BJ (cell line): Measurements from ENCODE around the gene ITFG1. TPM values are rescaled to one million over a fixed set of nuclear protein-coding genes. Genes with fewer than 3 reads are reported as not detected.

Experiments used
- CTCF ChIA-PET: fragments of 350-600 bp; formaldehyde crosslinking; extraction: SDS; loops from one replicate; lab custom pipeline; 2021; ENCODE audit warnings: antibody characterized with exemption, inconsistent platforms; lab: Yijun Ruan, JAX
- POLR2A ChIA-PET: fragments of 300-600 bp; sonication (Branson Sonifier 250); formaldehyde crosslinking; extraction: SDS; loops from one replicate; lab custom pipeline; 2021; ENCODE audit warnings: antibody characterized with exemption; lab: Charles Lee
- DNase-seq: peaks from one replicate; pipeline ENCODE4 v3.0.0-alpha.2; 2011; ENCODE audit warnings: low read depth
- H3K27me3 ChIP-seq: 2 replicates; pipeline ENCODE4 v1.6.0; 2011; ENCODE audit warnings: low read length; ENCODE audit not compliant: control insufficient read depth, insufficient read depth
- H3K36me3 ChIP-seq: 2 replicates; pipeline ENCODE4 v1.5.1; 2011; ENCODE audit warnings: low read length; ENCODE audit not compliant: control insufficient read depth, insufficient read depth
- H3K4me3 ChIP-seq: 2 replicates; pipeline ENCODE4 v1.5.1; 2011; ENCODE audit warnings: low read depth, mild to moderate bottlenecking, control low read depth, low read length
- polyA plus RNA-seq: library from polyadenylated mRNA; depleted of rRNA; stranded (reverse); fragments of >200 nt; gene quantifications from 2 replicates; pipeline ENCODE4 v1.2.3, GENCODE V29; 2011
- TF ChIP-seq, protein P1 (sequence below): IDR thresholded peaks from 2 replicates; pipeline ENCODE4 v1.5.1; 2011; ENCODE audit warnings: low read depth, mild to moderate bottlenecking, control low read depth, inconsistent platforms, low read length, moderate library complexity; ENCODE audit not compliant: insufficient read depth

The ITFG1 gene
- polyA plus RNA-seq, 1 experiment: 47.5 TPM

DNA sequence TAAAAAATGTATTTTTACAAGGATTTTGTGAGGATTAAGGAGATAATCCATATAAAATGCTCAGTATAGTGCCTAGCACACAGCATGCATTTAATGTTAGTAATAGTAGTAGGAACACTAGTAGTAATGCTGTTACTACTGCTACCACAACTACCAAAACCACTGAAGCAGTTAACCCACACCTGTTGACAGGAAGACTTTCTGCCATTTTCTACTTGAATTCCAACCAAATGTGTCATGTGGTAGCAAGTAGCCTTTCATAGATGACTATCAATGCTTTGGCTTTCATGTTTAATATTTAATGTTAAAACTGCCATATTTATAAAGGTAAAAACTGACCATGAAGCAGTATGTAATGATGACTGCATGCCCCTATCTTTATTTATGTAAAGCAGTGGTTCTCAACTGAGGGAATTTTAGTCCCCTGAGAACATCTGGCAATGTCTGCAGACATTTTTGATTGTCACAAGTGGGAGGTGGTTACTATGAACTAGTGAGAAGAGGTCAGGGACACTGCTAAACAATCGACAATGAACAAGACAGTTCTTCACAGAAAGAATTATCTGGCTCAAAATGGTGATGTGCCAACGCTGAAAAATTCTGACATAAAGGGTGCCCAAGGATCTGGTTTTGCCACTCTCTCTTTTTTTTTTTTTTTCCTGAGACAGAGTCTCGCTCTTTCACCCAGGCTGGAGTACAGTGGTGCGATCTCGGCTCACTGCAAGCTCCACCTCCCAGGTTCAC, 89.4 kb downstream of the ITFG1 start:
- no peak overlapping the region for H3K4me3 ChIP-seq
- no peaks in the 10 kb centered on the region for H3K27me3 ChIP-seq
- DNase-seq: no peak
- ChIA-PET POLR2A (no interaction called here), CTCF (no interaction called here)
- TF ChIP-seq, protein P1, sequence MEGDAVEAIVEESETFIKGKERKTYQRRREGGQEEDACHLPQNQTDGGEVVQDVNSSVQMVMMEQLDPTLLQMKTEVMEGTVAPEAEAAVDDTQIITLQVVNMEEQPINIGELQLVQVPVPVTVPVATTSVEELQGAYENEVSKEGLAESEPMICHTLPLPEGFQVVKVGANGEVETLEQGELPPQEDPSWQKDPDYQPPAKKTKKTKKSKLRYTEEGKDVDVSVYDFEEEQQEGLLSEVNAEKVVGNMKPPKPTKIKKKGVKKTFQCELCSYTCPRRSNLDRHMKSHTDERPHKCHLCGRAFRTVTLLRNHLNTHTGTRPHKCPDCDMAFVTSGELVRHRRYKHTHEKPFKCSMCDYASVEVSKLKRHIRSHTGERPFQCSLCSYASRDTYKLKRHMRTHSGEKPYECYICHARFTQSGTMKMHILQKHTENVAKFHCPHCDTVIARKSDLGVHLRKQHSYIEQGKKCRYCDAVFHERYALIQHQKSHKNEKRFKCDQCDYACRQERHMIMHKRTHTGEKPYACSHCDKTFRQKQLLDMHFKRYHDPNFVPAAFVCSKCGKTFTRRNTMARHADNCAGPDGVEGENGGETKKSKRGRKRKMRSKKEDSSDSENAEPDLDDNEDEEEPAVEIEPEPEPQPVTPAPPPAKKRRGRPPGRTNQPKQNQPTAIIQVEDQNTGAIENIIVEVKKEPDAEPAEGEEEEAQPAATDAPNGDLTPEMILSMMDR: no peak
- H3K36me3 ChIP-seq: peaks cover 1% of the 10 kb centered on the region; the same call in 1 of the 2 replicates

DNA sequence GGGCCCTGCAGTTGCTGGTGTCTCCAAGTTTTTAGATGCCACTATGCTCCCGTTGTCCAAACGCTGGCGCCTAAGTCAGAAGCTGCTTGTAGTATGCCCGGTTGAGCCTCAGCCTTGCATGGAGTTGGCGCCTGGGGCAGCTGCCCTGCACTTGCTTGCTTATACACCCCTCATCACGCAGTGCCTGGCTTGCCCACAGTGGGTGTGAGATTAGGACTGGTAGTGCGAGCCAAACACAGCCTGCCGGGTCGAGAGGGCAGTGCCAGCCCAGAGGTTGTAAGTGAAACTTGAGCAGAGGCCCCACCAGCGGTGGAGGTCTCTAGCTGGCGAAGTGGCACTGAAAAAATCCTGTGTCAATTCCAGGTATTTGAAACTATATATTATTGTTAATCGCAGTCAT, 90.3 kb downstream of the ITFG1 start:
- DNase-seq: no peak
- TF ChIP-seq, protein P1: no peak
- Histone ChIP-seq H3K4me3 (no peak overlapping the region), H3K27me3 (no peaks in the 10 kb centered on the region), H3K36me3 (peaks cover 1% of the 10 kb centered on the region; the same call in 1 of the 2 replicates)
- POLR2A ChIA-PET: no interaction called here
- CTCF ChIA-PET: no interaction called here

DNA sequence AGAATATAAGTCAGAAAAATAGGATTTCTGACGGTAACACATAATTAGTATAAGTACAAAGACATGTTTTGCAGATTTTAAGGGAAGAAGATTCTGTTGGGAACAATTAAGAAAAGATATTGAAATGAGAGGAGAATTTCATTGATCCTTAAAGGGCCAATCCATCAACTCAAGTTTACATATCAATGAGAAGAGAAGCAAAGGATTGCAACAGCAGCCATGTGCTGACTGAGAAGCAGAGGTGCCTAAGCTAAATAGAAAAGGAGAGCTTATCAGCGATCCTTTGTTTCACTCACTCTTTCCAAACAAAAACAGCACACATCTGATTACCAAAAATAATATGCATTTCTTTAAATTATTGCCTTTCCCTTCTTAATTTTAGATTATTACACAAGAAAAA, 94.6 kb downstream of the ITFG1 start:
- Histone ChIP-seq H3K36me3 (peaks cover 1% of the 10 kb centered on the region; the same call in 1 of the 2 replicates), H3K4me3 (no peak overlapping the region), H3K27me3 (no peaks in the 10 kb centered on the region)
- CTCF ChIA-PET: interaction anchor here (1.2 kb wide), 1 partner anchor 11 kb away, joined by 5 read pairs; no protein-coding TSS in a partner anchor
- TF ChIP-seq, protein P1: no peak
- POLR2A ChIA-PET: no interaction called here
- DNase-seq: no peak

DNA sequence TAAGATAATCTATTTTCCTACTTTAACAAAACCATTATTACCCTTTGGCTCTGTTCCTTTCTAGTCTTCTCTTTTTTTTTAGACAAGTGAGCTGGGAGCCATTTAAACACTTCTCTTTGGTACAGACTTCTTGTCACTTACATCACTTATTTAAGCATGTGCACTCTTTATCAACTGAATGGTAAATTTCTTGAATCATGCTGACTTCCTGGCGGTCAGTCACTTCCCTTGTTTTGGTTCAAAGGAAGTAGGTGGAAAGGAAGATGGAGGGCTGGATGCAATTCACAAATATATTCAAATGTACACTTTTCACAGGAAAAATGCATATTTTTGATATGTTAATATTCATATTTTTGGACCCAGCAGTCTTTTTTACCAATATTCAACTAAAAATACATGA, 97.1 kb downstream of the ITFG1 start:
- TF ChIP-seq, protein P1: no peak
- ChIA-PET POLR2A (no interaction called here), CTCF (interaction anchor here (0.9 kb wide), 1 partner anchor 26 kb away, joined by 3 read pairs; no protein-coding TSS in a partner anchor)

DNA sequence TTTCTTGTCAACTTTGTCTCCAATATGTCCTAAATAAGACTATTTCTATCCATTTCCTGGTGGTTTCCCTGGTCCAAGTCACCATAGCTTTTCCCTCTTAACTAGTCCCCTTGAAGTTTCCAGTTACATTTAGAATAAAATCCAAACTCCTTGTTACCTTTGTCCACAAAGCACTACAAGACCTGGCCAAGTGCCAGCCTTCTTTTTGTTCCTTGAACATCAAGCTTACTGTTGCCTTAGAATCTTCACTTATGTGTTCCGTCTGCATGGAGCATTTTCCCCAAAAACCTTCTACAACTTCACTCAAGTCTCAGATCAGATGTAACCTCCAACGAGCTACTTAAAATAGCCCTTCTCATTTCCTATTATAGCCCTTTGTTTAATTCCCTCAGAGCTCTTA, 101.4 kb downstream of the ITFG1 start:
- POLR2A ChIA-PET: no interaction called here
- no peak for DNase-seq
- Histone ChIP-seq H3K27me3 (no peaks in the 10 kb centered on the region), H3K4me3 (no peak overlapping the region), H3K36me3 (no peaks in the 10 kb centered on the region; the same call in 1 of the 2 replicates)
- CTCF ChIA-PET: no interaction called here
- TF ChIP-seq, protein P1: no peak

More for the DNA sequence above, 97.1 kb downstream of the ITFG1 start:
- no peaks in the 10 kb centered on the region for H3K27me3 ChIP-seq
- no peak overlapping the region for H3K4me3 ChIP-seq
- H3K36me3 ChIP-seq: no peaks in the 10 kb centered on the region; the same call in 1 of the 2 replicates
- no peak for DNase-seq
